ENCODE measurements around the gene CYB561. TPM values are rescaled to one million over a fixed set of nuclear protein-coding genes. Genes with fewer than 3 reads are reported as not detected.

CYB561 gene, protein sequence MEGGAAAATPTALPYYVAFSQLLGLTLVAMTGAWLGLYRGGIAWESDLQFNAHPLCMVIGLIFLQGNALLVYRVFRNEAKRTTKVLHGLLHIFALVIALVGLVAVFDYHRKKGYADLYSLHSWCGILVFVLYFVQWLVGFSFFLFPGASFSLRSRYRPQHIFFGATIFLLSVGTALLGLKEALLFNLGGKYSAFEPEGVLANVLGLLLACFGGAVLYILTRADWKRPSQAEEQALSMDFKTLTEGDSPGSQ
- 13.1 and 15.4 TPM in 2 replicates for total RNA-seq

DNA sequence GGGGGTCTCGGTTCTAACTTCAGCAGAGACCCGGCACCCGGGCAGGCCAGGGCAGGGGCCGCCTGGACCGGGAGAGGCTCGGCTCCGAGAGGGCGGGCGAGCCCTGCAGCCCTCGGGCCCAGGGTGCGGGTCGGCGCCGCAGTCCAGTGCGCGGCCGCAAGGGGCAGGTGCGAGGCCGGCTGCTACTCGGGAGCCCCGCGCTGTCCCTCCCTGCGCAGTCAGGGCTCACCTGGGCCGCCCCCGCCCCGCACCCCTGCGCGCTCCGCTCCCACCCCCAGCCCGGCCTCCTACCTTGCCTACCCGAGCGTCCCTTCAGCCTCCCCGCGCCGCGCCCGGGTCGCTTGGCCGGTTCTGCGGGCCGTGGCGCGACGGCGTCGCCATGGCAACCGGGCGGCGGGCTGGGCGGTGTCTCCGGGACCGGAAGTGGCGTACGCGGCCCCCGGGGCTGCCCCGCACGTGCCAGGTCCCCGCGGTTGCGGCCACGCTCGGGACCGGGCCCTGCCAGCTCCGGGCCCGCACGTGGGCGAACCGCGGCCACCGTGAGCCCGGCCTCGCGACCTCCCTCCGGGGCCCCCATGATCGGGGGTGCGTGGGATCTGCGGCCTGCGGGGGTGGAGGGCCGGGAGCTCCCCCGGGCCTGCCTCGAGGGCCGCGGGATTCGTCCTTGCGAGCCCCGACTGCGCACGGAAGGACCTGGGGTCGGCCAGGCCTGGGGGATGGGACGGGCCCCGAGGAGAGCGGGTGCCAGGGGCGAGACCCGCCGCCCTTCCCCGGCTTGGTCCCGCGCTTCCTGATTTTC is at the start of gene CYB561:
Gene CYB561 (minus strand): TSS at position 353 of the 799 bp plus-strand sequence. CDS start 8,759 bp downstream, outside the sequence.
- intact Hi-C loops (cut with micrococcal nuclease) = loop anchor here (2.0 to 5.0 kb wide), 2 partner anchors 21 to 256 kb away; partner anchors contain the start of gene LIMD2

DNA sequence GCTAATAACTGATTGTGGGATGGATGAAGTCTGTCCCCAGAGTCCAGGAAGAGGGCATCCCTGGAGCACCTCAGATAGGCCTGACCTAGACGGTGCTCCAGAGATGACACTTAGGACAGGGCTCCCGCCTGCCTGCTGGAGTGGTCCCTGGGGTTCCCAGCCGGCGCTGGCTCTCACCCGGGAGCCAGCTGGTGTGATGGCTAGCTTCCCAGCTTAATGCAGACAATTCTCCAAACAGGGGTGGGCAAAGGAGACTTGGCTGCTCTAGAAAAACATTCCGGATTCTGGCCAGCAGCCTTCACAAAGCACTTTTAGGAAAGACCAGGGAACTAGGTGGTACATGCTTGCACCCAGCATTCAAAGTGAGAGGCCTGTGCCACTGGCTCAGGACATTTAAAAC is 49.4 kb upstream of the CYB561 start:
- intact Hi-C loops (cut with micrococcal nuclease) = no loop called here

DNA sequence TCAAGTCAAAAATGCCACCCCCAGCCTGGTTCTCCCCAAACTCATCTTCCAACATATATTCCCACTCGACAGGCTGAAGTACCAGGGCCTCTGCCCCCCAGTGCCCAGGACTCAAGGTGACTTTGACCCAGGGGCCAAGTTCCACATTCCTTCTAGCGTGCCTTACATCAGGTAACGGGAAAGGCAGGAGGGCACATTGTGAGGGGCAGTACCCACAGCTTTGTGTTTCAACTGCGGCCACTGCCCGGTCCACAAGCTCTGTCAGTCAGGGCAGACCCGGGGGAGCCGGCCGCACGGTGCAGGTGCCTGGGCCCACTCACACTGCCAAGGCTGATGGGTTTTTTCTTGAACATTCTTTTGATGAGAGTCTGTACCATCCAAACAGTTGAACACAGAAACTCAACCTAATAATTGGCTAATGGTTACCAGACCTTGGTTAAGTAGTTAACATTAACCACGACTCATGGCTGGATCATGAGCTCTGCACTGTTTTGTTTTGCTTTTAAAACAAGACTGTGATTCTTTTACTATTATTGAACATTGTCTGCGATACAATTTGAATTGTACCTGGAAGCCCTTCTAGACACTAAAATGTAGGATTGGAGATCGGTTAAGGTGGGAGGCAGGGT is 48.3 kb upstream of the CYB561 start:
- intact Hi-C loops (cut with micrococcal nuclease) = no loop called here

DNA sequence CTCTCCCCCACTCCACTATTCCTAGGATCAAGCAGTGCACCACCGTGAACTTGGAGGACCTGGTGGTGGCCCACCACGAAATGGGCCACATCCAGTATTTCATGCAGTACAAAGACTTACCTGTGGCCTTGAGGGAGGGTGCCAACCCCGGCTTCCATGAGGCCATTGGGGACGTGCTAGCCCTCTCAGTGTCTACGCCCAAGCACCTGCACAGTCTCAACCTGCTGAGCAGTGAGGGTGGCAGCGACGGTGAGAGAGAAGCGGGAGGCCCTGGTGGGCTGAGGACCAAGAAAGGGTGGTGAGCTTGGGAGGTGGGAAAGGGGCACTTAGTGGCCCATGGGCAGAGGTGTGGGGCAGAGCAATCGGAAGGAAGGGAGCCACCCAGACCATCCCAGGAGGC is 47.3 kb upstream of the CYB561 start:
- intact Hi-C loops (cut with micrococcal nuclease) = no loop called here

DNA sequence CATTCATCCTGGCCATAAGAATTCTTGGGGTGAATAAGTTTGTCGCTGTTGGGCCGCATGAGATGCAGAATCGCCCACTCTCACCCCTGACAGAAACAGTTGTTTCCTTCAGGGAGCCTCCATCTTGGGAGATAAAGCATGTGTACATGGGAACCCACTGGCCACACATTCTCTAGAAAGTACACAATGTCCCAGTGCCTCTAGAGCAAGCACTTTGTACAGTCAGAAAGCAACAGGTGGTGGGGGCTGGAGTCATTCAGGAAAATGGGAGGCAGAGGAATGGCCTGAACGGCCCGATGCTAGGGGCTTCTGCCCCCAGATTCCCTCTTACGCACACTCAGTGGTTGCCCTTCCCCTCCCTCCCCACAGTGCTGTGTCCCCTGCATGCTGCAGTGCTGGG is 46.8 kb upstream of the CYB561 start:
- intact Hi-C loops (cut with micrococcal nuclease) = no loop called here

DNA sequence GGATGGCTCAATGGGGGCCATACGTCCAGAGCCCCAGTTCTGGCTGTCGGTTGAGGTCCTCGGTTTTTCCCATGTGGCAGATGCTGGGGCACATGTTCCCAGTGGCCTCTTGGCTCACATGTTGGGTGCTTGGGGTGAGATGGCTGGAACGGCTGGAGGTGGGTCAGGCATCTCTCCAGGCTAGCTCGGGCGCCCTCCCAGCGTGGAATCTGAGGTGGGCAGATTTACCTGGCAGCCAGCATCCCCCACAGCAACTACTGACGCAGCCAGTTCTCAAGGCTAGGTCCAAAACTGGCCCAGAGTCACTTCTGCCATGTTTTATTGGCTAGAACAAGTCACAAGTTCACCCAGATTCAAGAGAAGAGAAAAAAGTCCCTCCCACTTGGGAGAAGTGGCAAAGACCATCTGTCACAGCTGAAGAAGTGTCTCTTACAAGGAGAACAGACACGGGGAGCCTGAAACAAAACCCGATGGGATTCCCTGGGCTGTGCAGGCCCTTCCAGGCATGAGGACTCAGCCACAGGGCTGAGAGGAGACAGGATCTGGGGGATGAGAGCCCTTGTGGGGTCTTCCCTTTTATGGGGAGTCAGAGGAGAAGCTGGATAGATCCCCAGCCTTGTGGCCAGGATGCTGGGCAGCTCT is 46.0 kb upstream of the CYB561 start:
- intact Hi-C loops (cut with micrococcal nuclease) = no loop called here

DNA sequence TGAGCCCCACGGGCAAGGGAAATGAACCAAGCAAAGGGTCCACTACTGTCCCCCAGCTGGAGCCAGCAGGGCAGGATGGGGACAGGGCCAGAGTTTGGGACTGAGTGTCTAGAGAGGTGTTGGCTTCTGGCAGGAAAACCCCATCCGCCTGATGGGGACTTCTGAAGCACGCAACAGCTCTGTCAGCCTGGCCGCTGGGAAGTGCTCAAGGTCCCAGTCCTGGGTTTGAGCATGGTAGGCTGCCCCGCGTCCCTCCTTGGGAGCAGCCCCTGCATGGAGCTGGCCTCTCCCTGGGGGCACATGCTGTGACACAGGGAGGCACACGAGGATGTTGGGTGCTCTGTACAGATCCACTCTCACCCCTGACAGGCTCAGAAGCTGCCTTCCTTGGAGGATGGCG is 45.3 kb upstream of the CYB561 start:
- intact Hi-C loops (cut with micrococcal nuclease) = no loop called here

DNA sequence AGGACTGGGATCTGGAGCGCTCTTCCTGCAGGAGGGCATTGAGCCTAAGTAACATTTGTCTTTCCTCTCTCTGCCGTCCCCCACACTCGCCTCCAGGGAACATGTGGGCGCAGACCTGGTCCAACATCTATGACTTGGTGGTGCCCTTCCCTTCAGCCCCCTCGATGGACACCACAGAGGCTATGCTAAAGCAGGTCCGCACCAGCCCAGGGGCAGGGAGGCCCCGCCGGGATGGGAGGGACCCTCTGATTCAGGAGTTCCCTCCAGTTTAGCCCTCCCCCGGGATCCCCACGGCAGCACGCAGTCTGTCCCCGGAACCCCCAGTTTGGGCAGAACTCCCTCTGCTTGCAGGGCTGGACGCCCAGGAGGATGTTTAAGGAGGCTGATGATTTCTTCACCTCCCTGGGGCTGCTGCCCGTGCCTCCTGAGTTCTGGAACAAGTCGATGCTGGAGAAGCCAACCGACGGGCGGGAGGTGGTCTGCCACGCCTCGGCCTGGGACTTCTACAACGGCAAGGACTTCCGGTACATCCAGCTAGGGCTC is 44.8 kb upstream of the CYB561 start:
- intact Hi-C loops (cut with micrococcal nuclease) = no loop called here

DNA sequence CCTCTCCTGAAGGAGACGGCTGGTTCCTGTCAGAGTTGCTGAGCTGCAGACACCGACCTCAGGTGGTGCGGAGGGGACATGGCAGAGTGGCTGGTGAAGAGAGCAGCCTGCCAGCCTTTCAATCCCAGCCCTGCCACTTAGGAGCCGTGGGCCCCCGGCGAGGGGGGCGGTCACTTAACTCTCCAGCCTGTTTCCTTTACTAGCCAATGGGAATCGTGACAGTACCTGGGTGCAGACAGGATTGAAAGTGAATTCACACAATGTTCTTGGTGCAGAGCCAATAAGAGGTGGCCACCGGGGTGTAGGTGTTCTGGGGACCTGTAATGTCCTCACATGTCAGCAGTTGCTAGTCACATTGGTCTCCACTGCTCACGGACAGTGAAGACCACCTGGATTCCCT is 44.2 kb upstream of the CYB561 start:
- intact Hi-C loops (cut with micrococcal nuclease) = no loop called here

DNA sequence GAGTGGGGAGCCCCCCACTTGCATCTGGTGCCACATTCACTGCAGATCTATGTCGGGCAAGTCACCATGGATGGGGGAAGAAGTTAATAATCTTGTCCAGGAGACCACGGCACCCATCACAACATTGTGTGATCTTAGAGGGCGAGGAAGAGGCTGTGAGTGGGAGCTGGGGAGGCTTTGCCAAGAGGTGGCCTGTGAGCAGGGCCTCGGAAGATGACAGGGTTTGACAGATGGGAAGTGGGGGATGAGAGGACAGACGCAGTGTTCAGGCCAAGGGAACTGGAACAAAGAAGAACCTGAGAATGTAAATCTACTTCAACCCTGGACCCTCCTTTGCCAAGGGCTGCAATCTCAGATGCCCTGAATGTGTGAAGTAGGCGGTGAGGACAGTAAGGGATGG is 43.2 kb upstream of the CYB561 start:
- intact Hi-C loops (cut with micrococcal nuclease) = no loop called here

DNA sequence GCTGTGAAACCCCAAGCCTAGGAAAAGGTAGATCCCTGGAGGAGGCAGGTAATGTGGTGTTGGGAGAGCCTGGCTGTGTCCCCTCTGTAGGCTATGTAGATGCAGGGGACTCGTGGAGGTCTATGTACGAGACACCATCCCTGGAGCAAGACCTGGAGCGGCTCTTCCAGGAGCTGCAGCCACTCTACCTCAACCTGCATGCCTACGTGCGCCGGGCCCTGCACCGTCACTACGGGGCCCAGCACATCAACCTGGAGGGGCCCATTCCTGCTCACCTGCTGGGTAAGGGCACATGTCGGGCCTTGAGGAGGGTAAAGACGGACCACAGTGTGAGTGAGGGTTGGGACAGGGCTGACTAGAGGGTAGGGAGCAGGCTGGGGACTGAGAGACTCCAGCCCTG is 42.7 kb upstream of the CYB561 start:
- intact Hi-C loops (cut with micrococcal nuclease) = no loop called here

DNA sequence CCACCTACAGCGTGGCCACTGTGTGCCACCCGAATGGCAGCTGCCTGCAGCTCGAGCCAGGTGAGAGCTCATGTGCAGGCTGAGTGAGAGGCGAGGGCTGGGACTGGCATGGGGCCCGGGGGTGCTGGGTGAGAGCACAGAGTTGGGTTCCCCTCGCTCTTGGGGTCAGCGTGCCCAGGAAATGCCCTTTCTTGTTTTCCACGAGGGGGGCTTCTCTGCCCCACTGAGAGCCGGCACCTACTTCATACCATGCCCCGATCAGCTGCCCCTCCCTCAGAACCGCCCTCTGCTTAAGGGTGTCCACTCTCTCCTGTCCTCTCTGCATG is 40.9 kb upstream of the CYB561 start:
- intact Hi-C loops (cut with micrococcal nuclease) = no loop called here

DNA sequence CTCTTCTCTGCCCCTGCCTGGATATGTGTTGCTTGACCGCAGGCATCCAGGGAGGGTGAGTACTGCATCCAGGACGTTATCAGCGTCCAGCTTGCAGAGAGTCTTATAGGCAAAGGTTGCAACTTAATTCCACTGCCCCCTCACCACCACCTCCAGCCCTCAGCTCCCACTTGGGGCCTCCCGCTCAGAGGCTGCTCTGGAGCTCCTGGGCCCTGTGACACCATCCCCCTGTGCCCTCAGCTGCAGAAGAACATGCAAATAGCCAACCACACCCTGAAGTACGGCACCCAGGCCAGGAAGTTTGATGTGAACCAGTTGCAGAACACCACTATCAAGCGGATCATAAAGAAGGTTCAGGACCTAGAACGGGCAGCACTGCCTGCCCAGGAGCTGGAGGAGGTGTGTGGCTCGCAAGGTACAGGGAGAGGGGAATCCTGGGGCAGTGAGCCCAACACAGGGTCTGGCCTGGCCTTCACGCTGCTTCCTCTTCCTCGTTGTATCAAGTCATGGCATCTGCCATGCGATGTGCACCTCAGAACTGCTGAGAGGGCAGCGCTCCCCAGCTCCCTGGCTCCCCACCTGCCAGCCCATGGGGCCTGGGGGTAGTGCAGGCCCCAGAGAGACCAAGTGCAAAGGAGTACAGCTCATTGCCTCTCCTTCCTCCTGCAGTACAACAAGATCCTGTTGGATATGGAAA is 40.4 kb upstream of the CYB561 start:
- intact Hi-C loops (cut with micrococcal nuclease) = no loop called here

DNA sequence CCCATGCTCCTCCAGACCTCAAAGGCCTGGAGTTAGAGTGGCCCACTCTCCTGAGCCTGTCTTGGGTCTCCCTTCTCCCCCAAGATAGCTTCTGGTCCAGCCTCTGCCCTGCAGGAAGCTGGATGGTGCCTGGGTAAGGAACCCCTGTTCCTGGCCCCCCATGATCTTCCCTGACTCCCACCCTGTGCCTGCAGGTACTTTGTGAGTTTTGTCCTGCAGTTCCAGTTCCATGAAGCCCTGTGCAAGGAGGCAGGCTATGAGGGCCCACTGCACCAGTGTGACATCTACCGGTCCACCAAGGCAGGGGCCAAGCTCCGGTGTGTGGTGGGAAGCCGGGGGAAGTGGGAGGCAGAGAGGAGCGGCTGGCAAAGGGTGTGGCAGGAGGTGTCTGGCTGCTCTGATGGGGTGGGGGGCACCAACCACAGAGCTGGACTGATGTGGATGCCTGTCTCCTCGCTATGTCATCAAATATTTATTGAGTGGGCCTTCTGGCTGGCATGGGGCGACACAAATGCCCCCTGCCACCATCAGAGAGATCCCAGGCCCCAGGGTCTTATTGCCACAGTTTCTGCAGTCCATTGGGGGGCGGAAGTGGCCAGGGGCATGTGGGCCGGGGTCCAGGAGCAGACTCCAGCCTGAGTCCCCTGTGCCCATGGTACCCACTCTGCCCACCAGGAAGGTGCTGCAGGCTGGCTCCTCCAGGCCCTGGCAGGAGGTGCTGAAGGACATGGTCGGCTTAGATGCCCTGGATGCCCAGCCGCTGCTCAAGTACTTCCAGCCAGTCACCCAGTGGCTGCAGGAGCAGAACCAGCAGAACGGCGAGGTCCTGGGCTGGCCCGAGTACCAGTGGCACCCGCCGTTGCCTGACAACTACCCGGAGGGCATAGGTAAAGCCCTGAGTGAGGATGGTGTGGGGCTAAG is 37.8 kb upstream of the CYB561 start:
- intact Hi-C loops (cut with micrococcal nuclease) = no loop called here

DNA sequence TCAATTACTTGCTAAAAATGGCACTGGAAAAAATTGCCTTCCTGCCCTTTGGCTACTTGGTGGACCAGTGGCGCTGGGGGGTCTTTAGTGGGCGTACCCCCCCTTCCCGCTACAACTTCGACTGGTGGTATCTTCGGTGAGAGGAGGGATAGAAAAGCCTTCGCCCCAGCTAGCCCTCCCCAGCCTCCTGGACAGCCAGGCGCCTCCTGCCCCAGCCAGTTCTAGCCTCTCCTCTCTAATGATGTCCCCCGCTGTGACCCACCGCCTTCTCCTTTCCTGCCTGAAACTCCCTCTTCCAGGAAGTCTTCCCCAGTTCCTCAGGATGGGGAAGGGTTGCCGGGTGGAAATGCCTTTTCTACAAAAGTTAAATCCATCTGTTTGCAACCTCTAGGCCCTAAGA is 36.9 kb upstream of the CYB561 start:
- intact Hi-C loops (cut with micrococcal nuclease) = no loop called here

DNA sequence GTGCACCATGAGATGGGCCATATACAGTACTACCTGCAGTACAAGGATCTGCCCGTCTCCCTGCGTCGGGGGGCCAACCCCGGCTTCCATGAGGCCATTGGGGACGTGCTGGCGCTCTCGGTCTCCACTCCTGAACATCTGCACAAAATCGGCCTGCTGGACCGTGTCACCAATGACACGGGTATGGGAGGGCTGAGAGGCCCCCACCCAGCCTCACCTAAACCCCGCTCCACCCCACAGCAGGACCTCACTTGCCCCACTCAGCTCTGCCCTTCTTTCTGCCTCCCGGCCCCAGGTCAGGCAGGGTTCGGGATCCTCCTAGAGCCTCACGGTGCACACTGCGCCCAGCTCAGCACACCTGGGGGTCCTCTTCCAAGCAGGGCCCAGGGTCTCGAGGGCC is 36.4 kb upstream of the CYB561 start:
- intact Hi-C loops (cut with micrococcal nuclease) = no loop called here

DNA sequence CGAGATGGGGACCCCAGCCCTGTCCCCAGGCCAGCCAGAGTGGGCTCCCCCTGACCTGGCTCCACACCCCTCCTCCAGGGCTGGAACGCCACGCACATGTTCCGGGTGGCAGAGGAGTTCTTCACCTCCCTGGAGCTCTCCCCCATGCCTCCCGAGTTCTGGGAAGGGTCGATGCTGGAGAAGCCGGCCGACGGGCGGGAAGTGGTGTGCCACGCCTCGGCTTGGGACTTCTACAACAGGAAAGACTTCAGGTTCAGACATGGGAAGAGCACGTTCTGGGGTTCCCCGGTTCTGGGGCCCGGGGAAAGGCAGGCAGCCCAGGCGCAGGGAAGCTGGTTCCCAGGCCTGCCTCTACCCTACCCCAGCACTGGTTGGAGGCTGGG is 35.4 kb upstream of the CYB561 start:
- intact Hi-C loops (cut with micrococcal nuclease) = no loop called here

DNA sequence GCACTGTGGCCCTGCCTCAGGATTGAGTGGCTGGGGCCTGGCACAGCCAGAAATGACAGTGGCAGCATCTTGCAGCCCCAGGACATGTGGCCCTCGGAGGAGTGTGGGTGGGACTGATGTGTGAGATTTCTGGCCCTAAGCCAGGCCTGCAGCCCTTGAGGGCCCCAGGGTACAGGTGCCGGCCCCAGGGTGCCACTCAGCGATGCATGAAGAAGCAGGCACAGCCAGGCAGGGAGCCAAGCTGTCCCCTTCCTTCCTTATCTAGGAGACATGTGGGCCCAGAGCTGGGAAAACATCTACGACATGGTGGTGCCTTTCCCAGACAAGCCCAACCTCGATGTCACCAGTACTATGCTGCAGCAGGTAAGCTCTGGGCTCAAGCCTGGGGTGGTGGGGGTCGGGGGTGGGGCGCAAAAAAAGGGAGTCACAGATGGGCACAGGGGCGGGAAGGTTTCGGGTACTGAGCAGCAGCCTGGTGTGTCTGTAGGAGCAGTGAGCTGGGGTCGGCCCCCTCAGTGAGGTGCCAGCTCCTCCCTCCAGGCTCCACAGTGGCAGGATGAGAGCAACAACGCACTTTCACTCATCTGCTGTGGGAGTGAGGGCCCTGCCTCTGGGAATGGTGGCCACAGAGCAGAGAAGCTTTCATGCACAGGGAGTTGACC is 34.9 kb upstream of the CYB561 start:
- intact Hi-C loops (cut with micrococcal nuclease) = no loop called here

DNA sequence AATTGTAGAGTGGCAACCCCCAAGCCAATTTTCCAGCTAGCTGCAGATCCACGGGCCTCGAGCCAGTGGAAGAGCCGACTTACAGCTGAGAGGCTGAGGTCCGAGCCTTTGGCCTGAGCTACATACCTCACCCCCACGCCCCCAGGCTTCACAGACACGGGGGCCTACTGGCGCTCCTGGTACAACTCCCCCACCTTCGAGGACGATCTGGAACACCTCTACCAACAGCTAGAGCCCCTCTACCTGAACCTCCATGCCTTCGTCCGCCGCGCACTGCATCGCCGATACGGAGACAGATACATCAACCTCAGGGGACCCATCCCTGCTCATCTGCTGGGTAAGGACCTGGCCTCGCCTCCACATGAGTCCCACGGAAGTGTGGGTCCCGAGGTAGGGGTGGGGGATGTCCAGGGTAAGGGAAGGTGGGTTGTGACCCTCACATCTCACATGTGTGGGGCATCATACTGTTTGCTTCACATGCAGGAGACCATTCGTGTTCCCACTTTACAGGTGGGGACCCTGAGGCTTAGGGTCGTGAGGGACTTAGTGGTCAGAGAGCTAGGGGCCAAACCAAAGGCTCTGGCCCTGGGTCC is 34.2 kb upstream of the CYB561 start:
- intact Hi-C loops (cut with micrococcal nuclease) = no loop called here
